ENCODE measurements around the gene DDX52. TPM values are rescaled to one million over a fixed set of nuclear protein-coding genes. Genes with fewer than 3 reads are reported as not detected.

DDX52 gene
- total and polyA plus RNA-seq, 2 of the 13 experiments (the other 11 are each of a cell fraction or from before 2014, with no cell fraction given) = 8.9 to 36.1 TPM

DNA sequence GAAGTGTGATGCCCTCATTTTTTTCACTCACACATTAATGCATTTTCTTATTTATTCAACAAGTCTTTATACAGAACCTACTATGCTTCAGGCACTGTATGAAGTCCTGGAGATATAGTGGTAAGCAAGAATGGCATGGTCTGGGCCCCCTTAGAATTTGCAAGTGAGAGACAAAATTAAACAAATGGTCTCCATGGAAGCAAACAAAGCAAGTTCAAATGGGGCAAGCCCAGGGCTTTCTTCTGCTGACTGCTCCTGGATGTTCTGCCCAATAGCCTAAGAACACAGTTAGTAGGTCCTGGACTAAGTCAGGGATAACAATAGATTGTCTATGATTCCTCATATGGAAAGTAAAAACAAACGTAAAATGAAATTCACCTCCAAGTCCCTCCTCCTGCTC is 31.3 kb upstream of the DDX52 start:
- ChIA-PET CTCF (ENCODE audit: low intra/inter-chr PET ratio, low total read pairs) (no interaction called here), POLR2A (interaction anchor here (2.5 to 3.9 kb wide), 3 partner anchors 23 to 71 kb away, joined by 16 to 30 read pairs (median 27); partner anchors contain the start of gene HNF1B)
- Histone ChIP-seq H3K9ac (ENCODE audit: insufficient read depth, low read depth, low read length) (peak overlapping the region; percentile 84), H3K79me2 (ENCODE audit: insufficient read depth, low read length) (no peaks in the 10 kb centered on the region), H3K27ac (ENCODE audit: extremely low read length, insufficient read depth, low read length) (peak overlapping the region; percentile 97), H3K4me1 (ENCODE audit: insufficient read depth, low read length) (peaks cover 89% of the 10 kb centered on the region), H3K4me2 (ENCODE audit: low read depth, low read length) (peak overlapping the region; percentile 84; the same call in 1 of the 2 replicates), H3K4me3 (replicated peaks in 1 of 3; ENCODE audit: insufficient read depth in 1 of 3, low read depth in 2 of 3, low read length in 3 of 3) (no peak overlapping the region; a peak in 1 of 6 replicates), H3K27me3 (ENCODE audit: control insufficient read depth in 1 of 2, insufficient read depth in 2 of 2, low read length in 2 of 2) (no peaks in the 10 kb centered on the region), H3K36me3 (replicated peaks in 1 of 2; ENCODE audit: control insufficient read depth in 1 of 2, insufficient read depth in 2 of 2, low read length in 2 of 2) (no peaks in the 10 kb centered on the region), H3K9me3 (ENCODE audit: low read length) (no peaks in the 10 kb centered on the region), H4K20me1 (ENCODE audit: insufficient read depth, low read length) (no peaks in the 10 kb centered on the region), H2AFZ (ENCODE audit: low read length) (no peak overlapping the region)
- ATAC-seq (no peak), DNase-seq (ENCODE audit: low spot score) (peak; percentile 67), FAIRE-seq (no peak)
- BruUV-seq (replicated peaks) = no TSS peak
- in situ Hi-C loops (cut with HindIII; ENCODE audit: extremely low pct_ligation_motif_present, low pct_unique_long_range_greater_than_20kb) (no loop called here), intact Hi-C loops (cut with micrococcal nuclease; ENCODE audit: unreplicated experiment) (no loop called here)
- TF ChIP-seq, protein P1, sequence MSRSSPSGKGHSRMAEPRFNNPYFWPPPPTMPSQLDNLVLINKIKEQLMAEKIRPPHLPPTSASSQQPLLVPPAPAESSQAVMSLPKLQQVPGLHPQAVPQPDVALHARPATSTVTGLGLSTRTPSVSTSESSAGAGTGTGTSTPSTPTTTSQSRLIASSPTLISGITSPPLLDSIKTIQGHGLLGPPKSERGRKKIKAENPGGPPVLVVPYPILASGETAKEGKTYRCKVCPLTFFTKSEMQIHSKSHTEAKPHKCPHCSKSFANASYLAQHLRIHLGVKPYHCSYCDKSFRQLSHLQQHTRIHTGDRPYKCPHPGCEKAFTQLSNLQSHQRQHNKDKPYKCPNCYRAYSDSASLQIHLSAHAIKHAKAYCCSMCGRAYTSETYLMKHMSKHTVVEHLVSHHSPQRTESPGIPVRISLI (CRISPR knock-in tag; IDR thresholded peaks at IDR 0.05; ENCODE audit: borderline replicate concordance) = no peak
- TF ChIP-seq, protein P2, sequence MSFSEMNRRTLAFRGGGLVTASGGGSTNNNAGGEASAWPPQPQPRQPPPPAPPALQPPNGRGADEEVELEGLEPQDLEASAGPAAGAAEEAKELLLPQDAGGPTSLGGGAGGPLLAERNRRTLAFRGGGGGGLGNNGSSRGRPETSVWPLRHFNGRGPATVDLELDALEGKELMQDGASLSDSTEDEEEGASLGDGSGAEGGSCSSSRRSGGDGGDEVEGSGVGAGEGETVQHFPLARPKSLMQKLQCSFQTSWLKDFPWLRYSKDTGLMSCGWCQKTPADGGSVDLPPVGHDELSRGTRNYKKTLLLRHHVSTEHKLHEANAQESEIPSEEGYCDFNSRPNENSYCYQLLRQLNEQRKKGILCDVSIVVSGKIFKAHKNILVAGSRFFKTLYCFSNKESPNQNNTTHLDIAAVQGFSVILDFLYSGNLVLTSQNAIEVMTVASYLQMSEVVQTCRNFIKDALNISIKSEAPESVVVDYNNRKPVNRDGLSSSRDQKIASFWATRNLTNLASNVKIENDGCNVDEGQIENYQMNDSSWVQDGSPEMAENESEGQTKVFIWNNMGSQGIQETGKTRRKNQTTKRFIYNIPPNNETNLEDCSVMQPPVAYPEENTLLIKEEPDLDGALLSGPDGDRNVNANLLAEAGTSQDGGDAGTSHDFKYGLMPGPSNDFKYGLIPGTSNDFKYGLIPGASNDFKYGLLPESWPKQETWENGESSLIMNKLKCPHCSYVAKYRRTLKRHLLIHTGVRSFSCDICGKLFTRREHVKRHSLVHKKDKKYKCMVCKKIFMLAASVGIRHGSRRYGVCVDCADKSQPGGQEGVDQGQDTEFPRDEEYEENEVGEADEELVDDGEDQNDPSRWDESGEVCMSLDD (CRISPR knock-in tag; IDR thresholded peaks at IDR 0.05; ENCODE audit: borderline replicate concordance) = no peak
- TF ChIP-seq ZNF260 (CRISPR knock-in tag; IDR thresholded peaks at IDR 0.05; ENCODE audit: borderline replicate concordance, low read depth) (no peak), ZKSCAN1 (IDR thresholded peaks at IDR 0.05; ENCODE audit: low read length) (peak; percentile 44; the same call in 1 of the 2 replicates), ONECUT2 (CRISPR knock-in tag; IDR thresholded peaks at IDR 0.05) (no peak), NFIB (CRISPR knock-in tag; IDR thresholded peaks at IDR 0.05; ENCODE audit: borderline replicate concordance) (no peak), ZBTB20 (CRISPR knock-in tag; IDR thresholded peaks at IDR 0.05; ENCODE audit: borderline replicate concordance, low read depth) (no peak), SSRP1 (CRISPR knock-in tag; IDR thresholded peaks at IDR 0.05) (no peak), ZNF777 (CRISPR knock-in tag; IDR thresholded peaks at IDR 0.05) (no peak)
- 60% methylated on average over 1 of the region's 1 CpG for WGBS (ENCODE audit: low lambda C conversion rate)

Data from HepG2 (cell line).